Measurements from ENCODE around the gene CHD5. TPM values are rescaled to one million over a fixed set of nuclear protein-coding genes. Genes with fewer than 3 reads are reported as not detected.

The CHD5 gene
- total RNA-seq, 1 donor from 2014 or later = 0.83 TPM

- no peak for DNase-seq (ENCODE audit: low spot score)
Observed at GRCh38 chr1:6154525-6155319, 25.4 kb downstream of the CHD5 start.

GRCh38 chr1:6152882-6153281 lies 27.2 kb downstream of the CHD5 start:
- no peak for DNase-seq (ENCODE audit: low spot score)

GRCh38 chr1:6152181-6152580 lies 27.9 kb downstream of the CHD5 start:
- no peak for DNase-seq (ENCODE audit: low spot score)

- DNase-seq (ENCODE audit: low spot score) = no peak
Observed at GRCh38 chr1:6151291-6151822, 28.8 kb downstream of the CHD5 start.

GRCh38 chr1:6150006-6150938 lies 29.8 kb downstream of the CHD5 start:
- no peak for DNase-seq (ENCODE audit: low spot score)

GRCh38 chr1:6149597-6149996 lies 30.5 kb downstream of the CHD5 start:
- DNase-seq (ENCODE audit: low spot score) = no peak

GRCh38 chr1:6148497-6149241 lies 31.5 kb downstream of the CHD5 start:
- DNase-seq (ENCODE audit: low spot score) = peak; percentile 55

GRCh38 chr1:6145864-6146410 lies 34.2 kb downstream of the CHD5 start:
- no peak for DNase-seq (ENCODE audit: low spot score)

- DNase-seq (ENCODE audit: low spot score) = no peak
Observed at GRCh38 chr1:6145396-6145750, 34.7 kb downstream of the CHD5 start.

GRCh38 chr1:6144647-6145395 lies 35.3 kb downstream of the CHD5 start:
- DNase-seq (ENCODE audit: low spot score) = no peak

GRCh38 chr1:6144175-6144574 lies 35.9 kb downstream of the CHD5 start:
- DNase-seq (ENCODE audit: low spot score) = no peak

- no peak for DNase-seq (ENCODE audit: low spot score)
Observed at GRCh38 chr1:6143395-6143794, 36.7 kb downstream of the CHD5 start.

- DNase-seq (ENCODE audit: low spot score) = no peak
Observed at GRCh38 chr1:6142734-6143133, 37.4 kb downstream of the CHD5 start.

GRCh38 chr1:6142036-6142621 lies 38.0 kb downstream of the CHD5 start:
- no peak for DNase-seq (ENCODE audit: low spot score)

- no peak for DNase-seq (ENCODE audit: low spot score)
Observed at GRCh38 chr1:6141592-6141991, 38.5 kb downstream of the CHD5 start.

GRCh38 chr1:6140413-6140812 lies 39.7 kb downstream of the CHD5 start:
- DNase-seq (ENCODE audit: low spot score) = no peak

- DNase-seq (ENCODE audit: low spot score) = no peak
Observed at GRCh38 chr1:6137758-6138157, 42.4 kb downstream of the CHD5 start.

- DNase-seq (ENCODE audit: low spot score) = no peak
Observed at GRCh38 chr1:6136516-6137220, 43.5 kb downstream of the CHD5 start.

GRCh38 chr1:6134741-6135510 lies 45.2 kb downstream of the CHD5 start:
- DNase-seq (ENCODE audit: low spot score) = no peak
